ENCODE data around the gene KIAA0408. TPM values are rescaled to one million over a fixed set of nuclear protein-coding genes. Genes with fewer than 3 reads are reported as not detected.

Gene KIAA0408
- total and polyA plus RNA-seq, 2 donors (not counting 1 experiment from before 2014, with no cell fraction given), result 2.8 to 3.0 TPM

DNA sequence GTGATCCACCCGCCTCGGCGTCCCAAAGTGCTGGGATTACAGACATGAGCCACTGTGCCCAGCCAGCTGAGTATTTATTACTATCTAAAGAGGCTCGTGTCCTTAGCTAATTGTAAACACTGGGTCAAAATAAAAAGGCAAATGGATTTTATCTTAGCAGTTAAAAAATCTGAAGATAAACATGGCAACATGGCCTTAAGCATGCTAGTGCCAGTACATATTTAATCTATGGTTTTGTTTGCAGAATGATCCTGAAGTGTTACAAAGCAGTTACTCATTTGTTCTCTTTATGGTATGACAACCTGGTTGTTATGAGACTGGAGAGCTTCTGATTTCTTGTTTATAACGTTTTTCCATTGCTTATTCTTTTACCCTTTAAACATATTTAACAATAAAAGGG, 3.9 kb upstream of the KIAA0408 start:
- no peak for TF ChIP-seq EZH2 (IDR thresholded peaks at IDR 0.05; ENCODE audit: low read length, missing control alignments)
- TF ChIP-seq, protein P1, sequence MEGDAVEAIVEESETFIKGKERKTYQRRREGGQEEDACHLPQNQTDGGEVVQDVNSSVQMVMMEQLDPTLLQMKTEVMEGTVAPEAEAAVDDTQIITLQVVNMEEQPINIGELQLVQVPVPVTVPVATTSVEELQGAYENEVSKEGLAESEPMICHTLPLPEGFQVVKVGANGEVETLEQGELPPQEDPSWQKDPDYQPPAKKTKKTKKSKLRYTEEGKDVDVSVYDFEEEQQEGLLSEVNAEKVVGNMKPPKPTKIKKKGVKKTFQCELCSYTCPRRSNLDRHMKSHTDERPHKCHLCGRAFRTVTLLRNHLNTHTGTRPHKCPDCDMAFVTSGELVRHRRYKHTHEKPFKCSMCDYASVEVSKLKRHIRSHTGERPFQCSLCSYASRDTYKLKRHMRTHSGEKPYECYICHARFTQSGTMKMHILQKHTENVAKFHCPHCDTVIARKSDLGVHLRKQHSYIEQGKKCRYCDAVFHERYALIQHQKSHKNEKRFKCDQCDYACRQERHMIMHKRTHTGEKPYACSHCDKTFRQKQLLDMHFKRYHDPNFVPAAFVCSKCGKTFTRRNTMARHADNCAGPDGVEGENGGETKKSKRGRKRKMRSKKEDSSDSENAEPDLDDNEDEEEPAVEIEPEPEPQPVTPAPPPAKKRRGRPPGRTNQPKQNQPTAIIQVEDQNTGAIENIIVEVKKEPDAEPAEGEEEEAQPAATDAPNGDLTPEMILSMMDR (conservative IDR thresholded peaks at IDR 0.05 in 1 of 2, IDR thresholded peaks at IDR 0.05 in 1 of 2; ENCODE audit: low read depth in 1 of 2, low read length in 2 of 2), result no peak
- Histone ChIP-seq H2AFZ (ENCODE audit: low read length) (no peak overlapping the region), H3K4me1 (ENCODE audit: control insufficient read depth, extremely low read depth, insufficient read depth, low read length) (peaks cover 11% of the 10 kb centered on the region), H3K9ac (ENCODE audit: insufficient read depth, low read length) (no peak overlapping the region), H3K27me3 (ENCODE audit: control insufficient read depth, insufficient read depth, low read length) (no peaks in the 10 kb centered on the region), H3K36me3 (ENCODE audit: control insufficient read depth, insufficient read depth, low read length) (no peaks in the 10 kb centered on the region), H3K4me3 (replicated peaks in 1 of 4; ENCODE audit: control extremely low read depth in 1 of 4, insufficient read depth in 1 of 4, low read depth in 3 of 4, low read length in 4 of 4) (no peak overlapping the region), H3K4me2 (ENCODE audit: extremely low read depth, insufficient read depth, low read length) (no peak overlapping the region), H3K27ac (ENCODE audit: insufficient read depth, low read length) (no peak overlapping the region), H3K9me3 (ENCODE audit: control insufficient read depth, insufficient read depth, low read depth, low read length) (no peaks in the 10 kb centered on the region), H3K79me2 (ENCODE audit: control insufficient read depth, insufficient read depth, low read length) (no peaks in the 10 kb centered on the region), H4K20me1 (ENCODE audit: control insufficient read depth, extremely low read depth, insufficient read depth, low read length) (no peaks in the 10 kb centered on the region)
- peak in 1 of 2 donors; percentile 23 for DNase-seq (ENCODE audit: low read depth in 2 of 2)

DNA sequence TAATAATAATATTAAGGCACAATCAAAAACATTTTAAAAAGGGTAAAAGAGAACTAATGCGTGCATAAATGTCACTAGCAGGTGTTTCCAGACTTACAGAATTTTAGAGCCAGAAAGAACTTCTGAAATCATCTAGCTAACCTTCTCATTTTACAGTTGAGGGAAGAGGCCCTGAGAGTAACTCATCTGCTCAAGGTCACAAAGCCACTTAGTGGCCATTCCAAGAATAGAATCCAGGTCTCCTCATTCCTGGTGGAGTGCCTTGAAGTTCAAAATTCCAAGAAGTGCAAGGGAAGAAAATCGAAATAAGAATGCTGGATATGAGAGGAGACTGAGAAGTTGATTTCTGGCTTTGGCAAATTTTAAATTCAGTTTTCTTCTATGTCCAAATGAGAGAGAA, 3.2 kb upstream of the KIAA0408 start:
- DNase-seq (ENCODE audit: low read depth in 2 of 2), result no peak
- H3K9ac ChIP-seq (ENCODE audit: insufficient read depth, low read length), result no peak overlapping the region
- no peak overlapping the region for H2AFZ ChIP-seq (ENCODE audit: low read length)
- no peak overlapping the region for H3K4me3 ChIP-seq (replicated peaks in 1 of 4; ENCODE audit: control extremely low read depth in 1 of 4, insufficient read depth in 1 of 4, low read depth in 3 of 4, low read length in 4 of 4)
- H3K4me2 ChIP-seq (ENCODE audit: extremely low read depth, insufficient read depth, low read length), result no peak overlapping the region
- no peaks in the 10 kb centered on the region for H4K20me1 ChIP-seq (ENCODE audit: control insufficient read depth, extremely low read depth, insufficient read depth, low read length)
- H3K27ac ChIP-seq (ENCODE audit: insufficient read depth, low read length), result no peak overlapping the region
- TF ChIP-seq EZH2 (IDR thresholded peaks at IDR 0.05; ENCODE audit: low read length, missing control alignments), result no peak
- TF ChIP-seq, protein P1 (conservative IDR thresholded peaks at IDR 0.05 in 1 of 2, IDR thresholded peaks at IDR 0.05 in 1 of 2; ENCODE audit: low read depth in 1 of 2, low read length in 2 of 2), result no peak
- H3K79me2 ChIP-seq (ENCODE audit: control insufficient read depth, insufficient read depth, low read length), result no peaks in the 10 kb centered on the region
- no peaks in the 10 kb centered on the region for H3K9me3 ChIP-seq (ENCODE audit: control insufficient read depth, insufficient read depth, low read depth, low read length)
- H3K36me3 ChIP-seq (ENCODE audit: control insufficient read depth, insufficient read depth, low read length), result no peaks in the 10 kb centered on the region
- H3K27me3 ChIP-seq (ENCODE audit: control insufficient read depth, insufficient read depth, low read length), result no peaks in the 10 kb centered on the region
- H3K4me1 ChIP-seq (ENCODE audit: control insufficient read depth, extremely low read depth, insufficient read depth, low read length), result peaks cover 17% of the 10 kb centered on the region

DNA sequence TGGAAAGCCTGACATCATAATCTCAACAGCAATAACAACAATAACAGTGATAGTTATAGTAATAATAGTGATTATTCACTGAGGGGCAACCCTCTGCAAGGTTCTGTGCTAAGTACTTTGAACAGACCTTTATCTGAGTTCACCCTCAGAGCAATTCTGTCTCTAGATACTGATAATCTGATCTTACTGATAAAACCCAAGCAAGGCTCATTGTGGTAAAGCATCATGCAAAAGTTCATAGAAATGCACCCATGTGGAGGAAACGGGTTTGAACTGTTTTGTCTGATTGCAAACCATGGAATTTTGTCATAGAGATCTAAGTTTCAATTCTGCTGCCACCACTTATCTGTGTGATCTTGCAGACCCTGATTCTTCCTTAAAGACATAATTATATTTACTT, 1.3 kb upstream of the KIAA0408 start:
- Histone ChIP-seq H3K36me3 (ENCODE audit: control insufficient read depth, insufficient read depth, low read length) (no peaks in the 10 kb centered on the region), H3K27ac (ENCODE audit: insufficient read depth, low read length) (no peak overlapping the region), H4K20me1 (ENCODE audit: control insufficient read depth, extremely low read depth, insufficient read depth, low read length) (no peaks in the 10 kb centered on the region), H3K4me2 (ENCODE audit: extremely low read depth, insufficient read depth, low read length) (no peak overlapping the region), H3K9ac (ENCODE audit: insufficient read depth, low read length) (no peak overlapping the region), H3K4me3 (replicated peaks in 1 of 4; ENCODE audit: control extremely low read depth in 1 of 4, insufficient read depth in 1 of 4, low read depth in 3 of 4, low read length in 4 of 4) (no peak overlapping the region), H3K4me1 (ENCODE audit: control insufficient read depth, extremely low read depth, insufficient read depth, low read length) (peaks cover 19% of the 10 kb centered on the region), H3K27me3 (ENCODE audit: control insufficient read depth, insufficient read depth, low read length) (no peaks in the 10 kb centered on the region), H2AFZ (ENCODE audit: low read length) (no peak overlapping the region), H3K9me3 (ENCODE audit: control insufficient read depth, insufficient read depth, low read depth, low read length) (no peaks in the 10 kb centered on the region), H3K79me2 (ENCODE audit: control insufficient read depth, insufficient read depth, low read length) (no peaks in the 10 kb centered on the region)
- TF ChIP-seq, protein P1 (conservative IDR thresholded peaks at IDR 0.05 in 1 of 2, IDR thresholded peaks at IDR 0.05 in 1 of 2; ENCODE audit: low read depth in 1 of 2, low read length in 2 of 2), result no peak
- no peak for TF ChIP-seq EZH2 (IDR thresholded peaks at IDR 0.05; ENCODE audit: low read length, missing control alignments)
- DNase-seq (ENCODE audit: low read depth in 2 of 2), result no peak

All from fibroblast of lung (primary cell).